Midbrain (tissue), 1 donor: Measurements from ENCODE around the gene FGF5.
"Not testable (repeated sequence)": the region's sequence is repeated elsewhere in the genome, so short reads cannot be mapped to it uniquely, and the experiment has no call there.

Experiments
- DNase-seq: peaks from one replicate; lab custom pipeline; 2025; lab: John Stamatoyannopoulos, UW

Gene FGF5

GRCh38 chr4:80254114-80254513 lies 12.3 kb upstream of the FGF5 start:
- no peak for DNase-seq

- no peak for DNase-seq
These were observed 11.0 kb upstream of the FGF5 start for GRCh38 chr4:80255329-80256095.

GRCh38 chr4:80257851-80258250 lies 8.6 kb upstream of the FGF5 start:
- DNase-seq: no peak

GRCh38 chr4:80259012-80259411 lies 7.5 kb upstream of the FGF5 start:
- no peak for DNase-seq

- no peak for DNase-seq
These were observed 6.6 kb upstream of the FGF5 start for GRCh38 chr4:80259817-80260216.

GRCh38 chr4:80261989-80262600 lies 4.4 kb upstream of the FGF5 start:
- DNase-seq: no peak

GRCh38 chr4:80263541-80264351 lies 2.7 kb upstream of the FGF5 start:
- DNase-seq: no peak

- DNase-seq: no peak
These were observed 2.2 kb upstream of the FGF5 start for GRCh38 chr4:80264352-80264647.

- DNase-seq: no peak
These were observed 1.6 kb upstream of the FGF5 start for GRCh38 chr4:80264825-80265224.

GRCh38 chr4:80265571-80266252 lies 752 bp upstream of the FGF5 start:
- DNase-seq: no peak

- no peak for DNase-seq
These were observed 477 bp downstream of the FGF5 start for GRCh38 chr4:80266902-80267380.

GRCh38 chr4:80268081-80268823 lies 1.8 kb downstream of the FGF5 start:
- DNase-seq: no peak

GRCh38 chr4:80268936-80269335 lies 2.5 kb downstream of the FGF5 start:
- DNase-seq: no peak

GRCh38 chr4:80270321-80270720 lies 3.9 kb downstream of the FGF5 start:
- DNase-seq: no peak

GRCh38 chr4:80270868-80271267 lies 4.4 kb downstream of the FGF5 start:
- no peak for DNase-seq

GRCh38 chr4:80271801-80272200 lies 5.3 kb downstream of the FGF5 start:
- DNase-seq: no peak

GRCh38 chr4:80276931-80277330 lies 10.5 kb downstream of the FGF5 start:
- DNase-seq: no peak

- DNase-seq: no peak
These were observed 13.3 kb downstream of the FGF5 start for GRCh38 chr4:80279751-80280150.

- DNase-seq: no peak
These were observed 20.0 kb downstream of the FGF5 start for GRCh38 chr4:80286451-80286850.

- not testable (repeated sequence) for DNase-seq
These were observed 24.2 kb downstream of the FGF5 start for GRCh38 chr4:80290665-80291064.

GRCh38 chr4:80294206-80294605 lies 27.7 kb downstream of the FGF5 start:
- no peak for DNase-seq

- no peak for DNase-seq
These were observed 28.9 kb downstream of the FGF5 start for GRCh38 chr4:80295336-80295735.
